ENCODE data around the gene HS6ST3.

The HS6ST3 gene

DNA sequence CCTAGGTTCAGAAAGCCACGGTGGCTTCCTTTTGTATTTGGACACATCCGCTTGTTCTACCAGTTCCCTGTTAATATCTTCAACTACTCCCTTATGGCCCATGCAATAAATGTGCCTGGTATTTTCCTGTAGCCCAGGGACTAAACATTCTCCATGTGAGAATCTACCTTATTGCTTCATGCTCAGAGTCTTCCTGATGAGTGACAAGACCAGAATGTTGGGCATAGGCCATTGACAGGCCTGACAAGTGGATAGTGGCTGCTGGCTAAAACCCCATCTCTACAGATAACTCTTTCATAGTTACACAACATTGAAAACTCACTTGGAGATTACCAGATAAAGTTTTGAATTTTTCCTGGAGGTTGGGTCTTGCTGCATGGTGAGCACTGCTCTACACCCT is 449.9 kb downstream of the HS6ST3 start:
- no peak overlapping the region for H3K27ac ChIP-seq (ENCODE audit: low read depth, low read length)
- no peaks in the 10 kb centered on the region for H3K27me3 ChIP-seq (ENCODE audit: control insufficient read depth, low read length)
- H3K36me3 ChIP-seq (ENCODE audit: control insufficient read depth, low read length): no peaks in the 10 kb centered on the region
- H3K79me2 ChIP-seq (ENCODE audit: control insufficient read depth, low read length): no peaks in the 10 kb centered on the region
- H3K9me3 ChIP-seq (ENCODE audit: control insufficient read depth, insufficient read depth, low read length): no peaks in the 10 kb centered on the region
- H3K4me2 ChIP-seq (ENCODE audit: low read length): no peak overlapping the region
- H3K4me1 ChIP-seq (ENCODE audit: control insufficient read depth, low read length): no peaks in the 10 kb centered on the region
- no peaks in the 10 kb centered on the region for H4K20me1 ChIP-seq (ENCODE audit: control insufficient read depth, insufficient read depth, low read depth, low read length)
- no peak for TF ChIP-seq EZH2phosphoT487 (IDR thresholded peaks at IDR 0.05; ENCODE audit: borderline replicate concordance, low read length)
- TF ChIP-seq, protein P1, sequence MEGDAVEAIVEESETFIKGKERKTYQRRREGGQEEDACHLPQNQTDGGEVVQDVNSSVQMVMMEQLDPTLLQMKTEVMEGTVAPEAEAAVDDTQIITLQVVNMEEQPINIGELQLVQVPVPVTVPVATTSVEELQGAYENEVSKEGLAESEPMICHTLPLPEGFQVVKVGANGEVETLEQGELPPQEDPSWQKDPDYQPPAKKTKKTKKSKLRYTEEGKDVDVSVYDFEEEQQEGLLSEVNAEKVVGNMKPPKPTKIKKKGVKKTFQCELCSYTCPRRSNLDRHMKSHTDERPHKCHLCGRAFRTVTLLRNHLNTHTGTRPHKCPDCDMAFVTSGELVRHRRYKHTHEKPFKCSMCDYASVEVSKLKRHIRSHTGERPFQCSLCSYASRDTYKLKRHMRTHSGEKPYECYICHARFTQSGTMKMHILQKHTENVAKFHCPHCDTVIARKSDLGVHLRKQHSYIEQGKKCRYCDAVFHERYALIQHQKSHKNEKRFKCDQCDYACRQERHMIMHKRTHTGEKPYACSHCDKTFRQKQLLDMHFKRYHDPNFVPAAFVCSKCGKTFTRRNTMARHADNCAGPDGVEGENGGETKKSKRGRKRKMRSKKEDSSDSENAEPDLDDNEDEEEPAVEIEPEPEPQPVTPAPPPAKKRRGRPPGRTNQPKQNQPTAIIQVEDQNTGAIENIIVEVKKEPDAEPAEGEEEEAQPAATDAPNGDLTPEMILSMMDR (IDR thresholded peaks at IDR 0.05; ENCODE audit: low read depth, low read length, poor library complexity, severe bottlenecking): no peak
- no peaks in the 10 kb centered on the region for H3F3A ChIP-seq (ENCODE audit: control insufficient read depth, insufficient read depth)
- H3K9me2 ChIP-seq (replicated peaks; ENCODE audit: control insufficient read depth, low read length): no peaks in the 10 kb centered on the region
- no peak overlapping the region for H3K4me3 ChIP-seq (ENCODE audit: low read length)

DNA sequence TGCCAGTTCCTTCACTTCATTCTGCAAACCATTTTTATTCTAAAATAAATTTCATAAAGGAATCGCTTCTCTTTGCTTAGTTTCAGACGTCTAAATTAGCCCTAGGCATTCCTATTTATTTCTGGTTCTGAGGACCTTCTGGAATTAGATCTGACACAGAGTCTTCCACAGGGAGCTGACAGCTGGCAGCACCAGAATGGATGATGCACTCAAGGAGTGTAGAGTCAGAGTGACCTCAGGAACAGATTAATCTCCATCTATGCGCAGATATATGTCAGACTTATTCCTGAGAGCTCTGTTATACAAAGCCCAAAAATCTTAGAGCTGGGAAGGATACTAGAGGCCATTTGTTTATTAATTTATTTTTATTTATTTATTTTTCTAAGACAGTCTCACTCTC is 450.8 kb downstream of the HS6ST3 start:
- no peaks in the 10 kb centered on the region for H3K9me3 ChIP-seq (ENCODE audit: control insufficient read depth, insufficient read depth, low read length)
- TF ChIP-seq, protein P1 (IDR thresholded peaks at IDR 0.05; ENCODE audit: low read depth, low read length, poor library complexity, severe bottlenecking): no peak
- H3K4me3 ChIP-seq (ENCODE audit: low read length): no peak overlapping the region
- H3K79me2 ChIP-seq (ENCODE audit: control insufficient read depth, low read length): no peaks in the 10 kb centered on the region
- no peaks in the 10 kb centered on the region for H3F3A ChIP-seq (ENCODE audit: control insufficient read depth, insufficient read depth)
- no peak overlapping the region for H3K4me2 ChIP-seq (ENCODE audit: low read length)
- no peaks in the 10 kb centered on the region for H4K20me1 ChIP-seq (ENCODE audit: control insufficient read depth, insufficient read depth, low read depth, low read length)
- H3K27me3 ChIP-seq (ENCODE audit: control insufficient read depth, low read length): no peaks in the 10 kb centered on the region
- no peaks in the 10 kb centered on the region for H3K9me2 ChIP-seq (replicated peaks; ENCODE audit: control insufficient read depth, low read length)
- H3K36me3 ChIP-seq (ENCODE audit: control insufficient read depth, low read length): no peaks in the 10 kb centered on the region
- H3K4me1 ChIP-seq (ENCODE audit: control insufficient read depth, low read length): no peaks in the 10 kb centered on the region
- H3K27ac ChIP-seq (ENCODE audit: low read depth, low read length): no peak overlapping the region

DNA sequence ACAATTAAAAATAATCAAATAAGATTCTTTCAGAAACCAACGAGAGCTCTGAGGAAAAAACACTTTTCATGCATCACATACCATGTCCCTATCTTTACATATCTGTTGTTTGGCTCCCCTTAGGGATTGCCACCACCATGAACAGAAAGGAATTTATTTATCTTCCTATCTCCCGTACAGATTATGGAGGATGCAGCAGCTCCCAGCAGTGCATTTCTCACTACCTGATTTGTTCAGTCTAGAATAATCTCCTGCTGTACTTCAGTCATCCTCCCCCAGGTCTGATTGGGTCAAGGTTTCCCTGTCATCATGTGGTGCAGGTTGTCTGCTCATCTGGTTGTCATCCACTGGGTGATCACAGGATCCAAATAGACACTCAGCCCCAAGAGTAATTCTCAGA is 453.1 kb downstream of the HS6ST3 start:
- no peak overlapping the region for H3K4me2 ChIP-seq (ENCODE audit: low read length)
- TF ChIP-seq, protein P1 (IDR thresholded peaks at IDR 0.05; ENCODE audit: low read depth, low read length, poor library complexity, severe bottlenecking): no peak
- no peak for TF ChIP-seq EZH2phosphoT487 (IDR thresholded peaks at IDR 0.05; ENCODE audit: borderline replicate concordance, low read length)

DNA sequence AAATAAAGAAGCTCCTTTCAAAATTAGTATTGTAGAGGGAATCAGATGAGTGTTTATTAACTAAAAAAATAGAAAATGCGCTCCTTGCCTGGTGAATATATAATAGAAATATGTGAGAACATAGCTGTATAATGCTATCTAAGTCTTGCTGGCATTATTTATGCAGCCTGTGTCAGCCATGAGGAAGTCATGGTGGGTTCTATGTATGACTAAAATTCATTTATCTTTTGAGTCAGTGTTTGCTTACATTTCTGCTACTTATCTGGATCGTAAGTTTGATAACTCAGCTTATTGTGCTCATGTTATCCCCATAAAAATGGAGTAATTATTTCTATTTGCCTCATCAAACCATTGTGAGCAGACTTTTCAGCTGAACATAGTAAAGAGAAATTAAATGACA is 455.1 kb downstream of the HS6ST3 start:
- Histone ChIP-seq H3F3A (ENCODE audit: control insufficient read depth, insufficient read depth) (no peaks in the 10 kb centered on the region), H3K27me3 (ENCODE audit: control insufficient read depth, low read length) (no peaks in the 10 kb centered on the region), H3K9me2 (replicated peaks; ENCODE audit: control insufficient read depth, low read length) (no peaks in the 10 kb centered on the region), H3K79me2 (ENCODE audit: control insufficient read depth, low read length) (no peaks in the 10 kb centered on the region), H3K4me3 (ENCODE audit: low read length) (no peak overlapping the region), H3K36me3 (ENCODE audit: control insufficient read depth, low read length) (no peaks in the 10 kb centered on the region), H3K9me3 (ENCODE audit: control insufficient read depth, insufficient read depth, low read length) (no peaks in the 10 kb centered on the region), H4K20me1 (ENCODE audit: control insufficient read depth, insufficient read depth, low read depth, low read length) (no peaks in the 10 kb centered on the region), H3K4me1 (ENCODE audit: control insufficient read depth, low read length) (no peaks in the 10 kb centered on the region), H3K4me2 (ENCODE audit: low read length) (no peak overlapping the region), H3K27ac (ENCODE audit: low read depth, low read length) (no peak overlapping the region)
- TF ChIP-seq, protein P1 (IDR thresholded peaks at IDR 0.05; ENCODE audit: low read depth, low read length, poor library complexity, severe bottlenecking): no peak
- TF ChIP-seq EZH2phosphoT487 (IDR thresholded peaks at IDR 0.05; ENCODE audit: borderline replicate concordance, low read length): no peak

More for the DNA sequence above, 453.1 kb downstream of the HS6ST3 start:
- Histone ChIP-seq H4K20me1 (ENCODE audit: control insufficient read depth, insufficient read depth, low read depth, low read length) (no peaks in the 10 kb centered on the region), H3K4me3 (ENCODE audit: low read length) (no peak overlapping the region), H3F3A (ENCODE audit: control insufficient read depth, insufficient read depth) (no peaks in the 10 kb centered on the region), H3K27me3 (ENCODE audit: control insufficient read depth, low read length) (no peaks in the 10 kb centered on the region), H3K27ac (ENCODE audit: low read depth, low read length) (no peak overlapping the region), H3K4me1 (ENCODE audit: control insufficient read depth, low read length) (no peaks in the 10 kb centered on the region), H3K79me2 (ENCODE audit: control insufficient read depth, low read length) (no peaks in the 10 kb centered on the region), H3K9me2 (replicated peaks; ENCODE audit: control insufficient read depth, low read length) (no peaks in the 10 kb centered on the region), H3K9me3 (ENCODE audit: control insufficient read depth, insufficient read depth, low read length) (no peaks in the 10 kb centered on the region), H3K36me3 (ENCODE audit: control insufficient read depth, low read length) (no peaks in the 10 kb centered on the region)

Measured in DOHH2 (cell line).